Type B pancreatic cell (in vitro differentiated cells): ENCODE measurements around the gene TBC1D14. TPM values are rescaled to one million over a fixed set of nuclear protein-coding genes. Genes with fewer than 3 reads are reported as not detected.

Experiments
- DNase-seq: peaks from one replicate; pipeline ENCODE4 v3.0.0; 2021; ENCODE audit warnings: mixed read lengths; ENCODE audit not compliant: unreplicated experiment; ENCODE audit errors: extremely low spot score
- H3K27ac Mint-ChIP-seq: 2 replicates; pipeline ENCODE4 v1.8.0; 2021; ENCODE audit warnings: mild to moderate bottlenecking, mixed read lengths
- H3K27me3 Mint-ChIP-seq: 2 replicates; pipeline ENCODE4 v1.8.0; 2021; ENCODE audit warnings: mixed read lengths
- H3K36me3 Mint-ChIP-seq: 2 replicates; pipeline ENCODE4 v1.8.0; 2021; ENCODE audit warnings: mixed read lengths
- H3K4me1 Mint-ChIP-seq: one replicate; pipeline ENCODE4 v1.8.0; 2021; ENCODE audit warnings: mixed read lengths; ENCODE audit not compliant: unreplicated experiment
- H3K4me3 Mint-ChIP-seq: 2 replicates; pipeline ENCODE4 v1.8.0; 2021; ENCODE audit warnings: mild to moderate bottlenecking, mixed read lengths
- H3K9me3 Mint-ChIP-seq: 2 replicates; pipeline ENCODE4 v1.8.0; 2021; ENCODE audit warnings: mixed read lengths
- CTCF ChIP-seq: fragments of 200-600 bp; sonication (generic); conservative IDR thresholded peaks from 2 replicates; pipeline ENCODE4 v1.5.0; 2021; ENCODE audit warnings: antibody characterized with exemption, mild to moderate bottlenecking
- total RNA-seq: library from RNA; stranded (reverse); gene quantifications from 2 replicates; pipeline ENCODE4 v1.2.1, GENCODE V29; 2021; ENCODE audit warnings: low replicate concordance

Gene TBC1D14
- total RNA-seq, 1 donor from 2014 or later, result 55.9 TPM

- no peak for TF ChIP-seq CTCF
- no peaks in the 10 kb centered on the region for H3K27me3 Mint-ChIP-seq
- no peak overlapping the region for H3K27ac Mint-ChIP-seq
- no peak overlapping the region for H3K4me3 Mint-ChIP-seq
- H3K4me1 Mint-ChIP-seq, result no peaks in the 10 kb centered on the region
- peaks cover 10% of the 10 kb centered on the region for H3K36me3 Mint-ChIP-seq
- DNase-seq, result no peak
- H3K9me3 Mint-ChIP-seq, result no peaks in the 10 kb centered on the region
Measured at GRCh38 chr4:7058792-7059191, 149.2 kb downstream of the TBC1D14 start.

- peaks cover 3% of the 10 kb centered on the region for H3K36me3 Mint-ChIP-seq
- no peaks in the 10 kb centered on the region for H3K27me3 Mint-ChIP-seq
- DNase-seq, result no peak
- H3K27ac Mint-ChIP-seq, result no peak overlapping the region
- no peak overlapping the region for H3K4me3 Mint-ChIP-seq
- no peak for TF ChIP-seq CTCF
- H3K9me3 Mint-ChIP-seq, result no peaks in the 10 kb centered on the region
- H3K4me1 Mint-ChIP-seq, result no peaks in the 10 kb centered on the region
Measured at GRCh38 chr4:7059662-7060061, 150.0 kb downstream of the TBC1D14 start.

GRCh38 chr4:7060346-7061150, 150.9 kb downstream of the TBC1D14 start:
- peaks cover 9% of the 10 kb centered on the region for H3K36me3 Mint-ChIP-seq
- no peak overlapping the region for H3K4me3 Mint-ChIP-seq
- H3K4me1 Mint-ChIP-seq, result peaks cover 2% of the 10 kb centered on the region
- no peak for TF ChIP-seq CTCF
- no peak overlapping the region for H3K27ac Mint-ChIP-seq
- H3K9me3 Mint-ChIP-seq, result no peaks in the 10 kb centered on the region
- no peaks in the 10 kb centered on the region for H3K27me3 Mint-ChIP-seq
- no peak for DNase-seq

- no peaks in the 10 kb centered on the region for H3K27me3 Mint-ChIP-seq
- no peak overlapping the region for H3K4me3 Mint-ChIP-seq
- peaks cover 8% of the 10 kb centered on the region for H3K4me1 Mint-ChIP-seq
- no peaks in the 10 kb centered on the region for H3K9me3 Mint-ChIP-seq
- H3K36me3 Mint-ChIP-seq, result peaks cover 10% of the 10 kb centered on the region
- no peak for DNase-seq
- TF ChIP-seq CTCF, result no peak
- H3K27ac Mint-ChIP-seq, result no peak overlapping the region
Measured at GRCh38 chr4:7061815-7062214, 152.2 kb downstream of the TBC1D14 start.

- Mint-ChIP-seq H3K4me3 (no peak overlapping the region), H3K36me3 (peaks cover 10% of the 10 kb centered on the region), H3K4me1 (peaks cover 13% of the 10 kb centered on the region)
Measured at GRCh38 chr4:7062816-7063215, 153.2 kb downstream of the TBC1D14 start.

More at GRCh38 chr4:7062816-7063215, 153.2 kb downstream of the TBC1D14 start:
- TF ChIP-seq CTCF, result no peak
- no peaks in the 10 kb centered on the region for H3K27me3 Mint-ChIP-seq
- H3K27ac Mint-ChIP-seq, result no peak overlapping the region
- H3K9me3 Mint-ChIP-seq, result no peaks in the 10 kb centered on the region
- DNase-seq, result no peak
